Measurements from ENCODE around the gene DDB1. TPM values are rescaled to one million over a fixed set of nuclear protein-coding genes. Genes with fewer than 3 reads are reported as not detected.

DDB1 gene
- total and polyA plus RNA-seq, 2 of the 13 experiments (the other 11 are each of a cell fraction or from before 2014, with no cell fraction given) = 217 to 266 TPM

DNA sequence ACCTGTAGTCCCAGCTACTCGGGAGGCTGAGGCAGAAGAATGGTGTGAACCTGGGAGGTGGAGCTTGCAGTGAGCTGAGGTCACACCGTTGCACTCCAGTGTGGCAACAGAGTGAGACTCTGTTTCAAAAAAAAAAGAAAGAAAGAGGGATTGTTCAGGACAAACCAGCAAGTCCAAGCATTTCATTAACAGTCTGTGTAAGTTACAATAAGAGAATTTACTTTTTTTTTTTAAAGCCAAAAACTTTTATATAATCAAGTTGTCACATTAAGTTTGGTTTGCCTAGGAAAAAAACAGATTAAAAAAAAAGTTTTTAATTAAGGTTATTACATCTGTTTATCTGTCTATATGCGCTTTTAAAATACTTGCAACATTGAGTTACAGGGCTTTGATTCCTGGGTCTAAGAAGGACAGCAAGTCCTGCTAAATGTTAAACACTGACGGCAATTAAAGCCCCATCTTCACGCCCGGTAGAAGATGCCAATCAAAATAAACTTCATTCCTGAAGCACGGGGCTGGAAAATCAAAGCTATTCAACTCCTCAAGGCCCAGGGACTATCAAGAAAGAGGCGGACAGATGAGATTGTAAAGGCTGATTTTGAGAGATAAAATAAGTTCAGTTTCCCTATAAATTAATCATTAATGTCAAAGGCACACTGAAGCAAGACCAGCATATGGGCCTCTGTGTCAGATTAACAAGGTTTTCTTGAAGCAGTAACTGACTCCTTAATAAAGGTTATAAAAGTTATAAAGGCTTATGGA, 39.9 kb upstream of the DDB1 start (continued):
- TF ChIP-seq, protein P1, sequence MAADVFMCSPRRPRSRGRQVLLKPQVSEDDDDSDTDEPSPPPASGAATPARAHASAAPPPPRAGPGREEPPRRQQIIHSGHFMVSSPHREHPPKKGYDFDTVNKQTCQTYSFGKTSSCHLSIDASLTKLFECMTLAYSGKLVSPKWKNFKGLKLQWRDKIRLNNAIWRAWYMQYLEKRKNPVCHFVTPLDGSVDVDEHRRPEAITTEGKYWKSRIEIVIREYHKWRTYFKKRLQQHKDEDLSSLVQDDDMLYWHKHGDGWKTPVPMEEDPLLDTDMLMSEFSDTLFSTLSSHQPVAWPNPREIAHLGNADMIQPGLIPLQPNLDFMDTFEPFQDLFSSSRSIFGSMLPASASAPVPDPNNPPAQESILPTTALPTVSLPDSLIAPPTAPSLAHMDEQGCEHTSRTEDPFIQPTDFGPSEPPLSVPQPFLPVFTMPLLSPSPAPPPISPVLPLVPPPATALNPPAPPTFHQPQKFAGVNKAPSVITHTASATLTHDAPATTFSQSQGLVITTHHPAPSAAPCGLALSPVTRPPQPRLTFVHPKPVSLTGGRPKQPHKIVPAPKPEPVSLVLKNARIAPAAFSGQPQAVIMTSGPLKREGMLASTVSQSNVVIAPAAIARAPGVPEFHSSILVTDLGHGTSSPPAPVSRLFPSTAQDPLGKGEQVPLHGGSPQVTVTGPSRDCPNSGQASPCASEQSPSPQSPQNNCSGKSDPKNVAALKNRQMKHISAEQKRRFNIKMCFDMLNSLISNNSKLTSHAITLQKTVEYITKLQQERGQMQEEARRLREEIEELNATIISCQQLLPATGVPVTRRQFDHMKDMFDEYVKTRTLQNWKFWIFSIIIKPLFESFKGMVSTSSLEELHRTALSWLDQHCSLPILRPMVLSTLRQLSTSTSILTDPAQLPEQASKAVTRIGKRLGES (CRISPR knock-in tag; IDR thresholded peaks at IDR 0.05; ENCODE audit: borderline replicate concordance) = no peak
- TF ChIP-seq ZNF776 (CRISPR knock-in tag; IDR thresholded peaks at IDR 0.05) (no peak), DNMT3B (CRISPR knock-in tag; conservative IDR thresholded peaks at IDR 0.05) (no peak), BORCS8-MEF2B (CRISPR knock-in tag; IDR thresholded peaks at IDR 0.05) (no peak), CEBPG (CRISPR knock-in tag; IDR thresholded peaks at IDR 0.05) (no peak), CBX1 (IDR thresholded peaks at IDR 0.05; ENCODE audit: low read depth) (no peak), RARA (CRISPR knock-in tag; IDR thresholded peaks at IDR 0.05) (no peak), ADNP (CRISPR knock-in tag; IDR thresholded peaks at IDR 0.05) (no peak), ZKSCAN5 (CRISPR knock-in tag; IDR thresholded peaks at IDR 0.05) (no peak), ARID2 (CRISPR knock-in tag; IDR thresholded peaks at IDR 0.05; ENCODE audit: borderline replicate concordance) (no peak), ZC3H13 (CRISPR knock-in tag; IDR thresholded peaks at IDR 0.05) (no peak), GABPB1 (CRISPR knock-in tag; IDR thresholded peaks at IDR 0.05) (no peak), ZNF44 (CRISPR knock-in tag; IDR thresholded peaks at IDR 0.05) (no peak)
- TF ChIP-seq, protein P2, sequence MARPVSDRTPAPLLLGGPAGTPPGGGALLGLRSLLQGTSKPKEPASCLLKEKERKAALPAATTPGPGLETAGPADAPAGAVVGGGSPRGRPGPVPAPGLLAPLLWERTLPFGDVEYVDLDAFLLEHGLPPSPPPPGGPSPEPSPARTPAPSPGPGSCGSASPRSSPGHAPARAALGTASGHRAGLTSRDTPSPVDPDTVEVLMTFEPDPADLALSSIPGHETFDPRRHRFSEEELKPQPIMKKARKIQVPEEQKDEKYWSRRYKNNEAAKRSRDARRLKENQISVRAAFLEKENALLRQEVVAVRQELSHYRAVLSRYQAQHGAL (CRISPR knock-in tag; IDR thresholded peaks at IDR 0.05; ENCODE audit: not compliant biosample characterization) = no peak
- TF ChIP-seq, protein P3, sequence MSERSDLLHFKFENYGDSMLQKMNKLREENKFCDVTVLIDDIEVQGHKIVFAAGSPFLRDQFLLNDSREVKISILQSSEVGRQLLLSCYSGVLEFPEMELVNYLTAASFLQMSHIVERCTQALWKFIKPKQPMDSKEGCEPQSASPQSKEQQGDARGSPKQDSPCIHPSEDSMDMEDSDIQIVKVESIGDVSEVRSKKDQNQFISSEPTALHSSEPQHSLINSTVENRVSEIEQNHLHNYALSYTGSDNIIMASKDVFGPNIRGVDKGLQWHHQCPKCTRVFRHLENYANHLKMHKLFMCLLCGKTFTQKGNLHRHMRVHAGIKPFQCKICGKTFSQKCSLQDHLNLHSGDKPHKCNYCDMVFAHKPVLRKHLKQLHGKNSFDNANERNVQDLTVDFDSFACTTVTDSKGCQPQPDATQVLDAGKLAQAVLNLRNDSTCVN (CRISPR knock-in tag; IDR thresholded peaks at IDR 0.05; ENCODE audit: borderline replicate concordance) = no peak
